Epithelial cell of proximal tubule (primary cell): Measurements from ENCODE around the gene KATNAL1. TPM values are rescaled to one million over a fixed set of nuclear protein-coding genes. Genes with fewer than 3 reads are reported as not detected.

Experiments used
- DNase-seq: peaks from one replicate; pipeline ENCODE4 v3.0.0-alpha.2; 2011; ENCODE audit warnings: low read depth
- H3K4me3 ChIP-seq: 2 replicates; pipeline ENCODE4 v1.5.1; 2011; ENCODE audit warnings: low read depth, mild to moderate bottlenecking, low read length
- CTCF ChIP-seq: conservative IDR thresholded peaks from 2 replicates; pipeline ENCODE4 v1.5.1; 2012; ENCODE audit warnings: low read depth, mild to moderate bottlenecking, low read length
- total RNA-seq: library from RNA; depleted of rRNA; stranded (reverse); fragments of >200 nt; gene quantifications from 2 replicates; pipeline ENCODE4 v1.2.3, GENCODE V29; 2015

KATNAL1 gene
- total RNA-seq, 1 donor from 2014 or later = 14.5 TPM

- no peak overlapping the region for H3K4me3 ChIP-seq
- no peak for TF ChIP-seq CTCF
- no peak for DNase-seq
Observed at GRCh38 chr13:30332456-30333143, 25.2 kb upstream of the KATNAL1 start.

DNA sequence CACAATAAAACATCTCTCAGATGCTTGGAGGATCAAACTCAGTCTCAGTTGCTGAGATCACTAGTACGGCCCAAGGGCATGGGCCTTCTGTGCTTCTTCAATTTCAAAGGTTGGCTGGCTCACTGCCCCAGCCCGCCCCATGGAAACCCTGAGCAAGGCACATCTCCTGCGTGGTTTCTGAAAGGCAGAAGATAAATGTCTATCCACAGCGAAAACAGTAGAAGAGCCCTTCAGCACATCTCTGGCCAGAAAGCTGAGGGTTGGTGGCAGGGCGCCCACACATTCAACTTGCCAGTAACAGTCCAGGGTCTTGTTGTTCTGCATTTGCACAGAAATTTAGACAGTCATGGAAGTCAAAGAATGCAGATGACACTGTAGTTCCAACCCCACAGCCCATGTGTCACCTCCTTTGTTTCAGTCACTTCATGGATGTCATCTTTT lies 24.0 kb upstream of the KATNAL1 start:
- DNase-seq = no peak
- H3K4me3 ChIP-seq = no peak overlapping the region
- no peak for TF ChIP-seq CTCF

- no peak for DNase-seq
- TF ChIP-seq CTCF = no peak
- H3K4me3 ChIP-seq = no peak overlapping the region
Observed at GRCh38 chr13:30329009-30329585, 21.7 kb upstream of the KATNAL1 start.

- no peak overlapping the region for H3K4me3 ChIP-seq
- no peak for TF ChIP-seq CTCF
- DNase-seq = no peak
Observed at GRCh38 chr13:30325668-30326067, 18.3 kb upstream of the KATNAL1 start.

- TF ChIP-seq CTCF = no peak
- no peak overlapping the region for H3K4me3 ChIP-seq
- DNase-seq = no peak
Observed at GRCh38 chr13:30323524-30323923, 16.2 kb upstream of the KATNAL1 start.

DNA sequence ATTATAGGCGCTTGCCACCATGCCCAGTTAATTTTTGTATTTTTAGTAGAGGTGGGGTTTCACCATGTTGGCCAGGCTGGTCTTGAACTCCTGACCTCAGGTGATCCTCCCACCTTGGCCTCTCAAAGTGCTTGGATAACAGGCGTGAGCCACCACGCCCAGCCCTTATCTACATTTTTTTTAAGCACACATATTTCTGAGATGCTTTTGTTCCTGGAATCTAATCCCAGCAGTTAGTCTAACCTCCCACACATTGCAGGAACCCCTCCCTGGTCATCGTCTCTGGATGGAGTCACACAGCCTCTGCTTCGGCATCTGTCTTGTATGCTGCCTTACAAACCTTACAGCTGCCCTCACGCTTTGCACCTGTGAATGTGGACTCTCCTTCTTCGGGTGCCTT lies 15.1 kb upstream of the KATNAL1 start:
- H3K4me3 ChIP-seq = no peak overlapping the region
- no peak for DNase-seq
- no peak for TF ChIP-seq CTCF

DNA sequence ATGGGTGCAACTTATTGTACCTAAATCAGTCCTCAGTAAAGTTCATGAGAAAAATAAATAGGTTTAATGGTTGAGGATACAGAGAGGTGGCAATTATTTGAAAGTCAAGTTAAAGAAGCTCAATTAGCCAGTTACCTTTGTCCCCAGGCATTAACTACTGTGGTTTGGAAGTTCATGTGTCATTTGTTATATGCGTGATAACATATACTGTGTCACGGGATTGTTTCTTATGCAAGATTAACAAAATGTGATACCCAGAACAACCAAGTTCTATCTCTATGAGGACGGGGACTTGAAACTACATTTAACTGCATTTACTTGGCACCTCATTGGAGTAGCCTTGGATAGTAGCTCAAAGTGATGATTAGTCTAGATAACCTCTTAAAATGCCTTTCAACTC lies 13.9 kb upstream of the KATNAL1 start:
- DNase-seq = no peak
- no peak for TF ChIP-seq CTCF
- no peak overlapping the region for H3K4me3 ChIP-seq
